Upper lobe of left lung (tissue), 6 donors: ENCODE results near the gene CDC25A. TPM values are rescaled to one million over a fixed set of nuclear protein-coding genes. Genes with fewer than 3 reads are reported as not detected.

Experiments used
- ATAC-seq, 2 donors: fragments of 200-7000 bp; cut with Tn5 transposase; one replicate each; pipeline ENCODE4 v1.9.1; 2022; ENCODE audit warnings: mild to moderate bottlenecking in 2 of 2, moderate library complexity in 2 of 2; ENCODE audit not compliant: low FRiP score in 2 of 2
- DNase-seq, 2 donors: peaks; one replicate each; pipeline ENCODE4 v3.0.0-alpha.2; 2019 to 2020
- H3K27ac ChIP-seq, 4 donors: fragments of 200-600 bp; sonication (generic); one replicate each; pipeline ENCODE4 v1.5.1; 2016 to 2019
- H3K27me3 ChIP-seq, 4 donors: fragments of 200-600 bp; sonication (generic); one replicate each; pipeline ENCODE4 v1.5.1; 2017 to 2019
- H3K36me3 ChIP-seq, 4 donors: fragments of 200-600 bp; sonication (generic); one replicate each; pipeline ENCODE4 v1.5.1; 2016 to 2019
- H3K4me1 ChIP-seq, 4 donors: fragments of 200-600 bp; sonication (generic); one replicate each; pipeline ENCODE4 v1.5.1; 2018 to 2019
- H3K4me3 ChIP-seq, 4 donors: fragments of 200-600 bp; sonication (generic); one replicate each; pipeline ENCODE4 v1.5.1; 2017 to 2019; ENCODE audit warnings: mild to moderate bottlenecking in 2 of 4, moderate library complexity in 1 of 4
- H3K9me3 ChIP-seq, 4 donors: fragments of 200-600 bp; sonication (generic); one replicate each; pipeline ENCODE4 v1.5.1; 2018 to 2019
- EP300 ChIP-seq, 4 donors: sonication (generic); formaldehyde crosslinking; IDR thresholded peaks; one replicate each; pipeline ENCODE4 v1.5.1; 2017; ENCODE audit warnings: antibody characterized with exemption in 4 of 4, control low read depth in 2 of 4
- POLR2A ChIP-seq, 4 donors: fragments of 450-650 bp; IDR thresholded peaks; one replicate each; pipeline ENCODE4 v1.5.1; 2016 to 2017; ENCODE audit warnings: antibody characterized with exemption in 4 of 4, mild to moderate bottlenecking in 2 of 4
- POLR2AphosphoS5 ChIP-seq, 2 donors: sonication (generic); formaldehyde crosslinking; IDR thresholded peaks; one replicate each; pipeline ENCODE4 v1.5.1; 2017; ENCODE audit warnings: antibody characterized with exemption in 2 of 2
- WGBS, 2 donors: methylation state at CpG; one replicate each; pipeline ENCODE4 v1.1.5; 2017 to 2018; 5-methylcytosine and 5-hydroxymethylcytosine counted together
- total RNA-seq, 6 donors: library from RNA; depleted of rRNA in 4 of 6; stranded (reverse); fragments of >200 nt in 4 of 6; gene quantifications; one replicate each; pipeline versions ENCODE4 v1.1.0 to v1.2.1, GENCODE V29; 2016 to 2021
- TF ChIP-seq, protein P1 (sequence below), 6 experiments: fragments of 450-650 bp in 4 of 6; fragments of 200-600 bp in 2 of 6; sonication (generic) in 2 of 6; IDR thresholded peaks; one replicate each; pipeline ENCODE4 v1.5.1; 2016 to 2019; ENCODE audit warnings: antibody characterized with exemption in 6 of 6
- donor health status: DM: no; HTN: no; CAD: no; lungs with moderate emphysema.
- donor health status: DM: no; HTN: yes; CAD: no; lungs with severe emphysema.

The CDC25A gene
- total RNA-seq: 1 to 10 TPM in 2 of 6 donors, under 1 TPM in 2, not detected in 2; 0.30 to 1.5 (median 0.93) TPM

DNA sequence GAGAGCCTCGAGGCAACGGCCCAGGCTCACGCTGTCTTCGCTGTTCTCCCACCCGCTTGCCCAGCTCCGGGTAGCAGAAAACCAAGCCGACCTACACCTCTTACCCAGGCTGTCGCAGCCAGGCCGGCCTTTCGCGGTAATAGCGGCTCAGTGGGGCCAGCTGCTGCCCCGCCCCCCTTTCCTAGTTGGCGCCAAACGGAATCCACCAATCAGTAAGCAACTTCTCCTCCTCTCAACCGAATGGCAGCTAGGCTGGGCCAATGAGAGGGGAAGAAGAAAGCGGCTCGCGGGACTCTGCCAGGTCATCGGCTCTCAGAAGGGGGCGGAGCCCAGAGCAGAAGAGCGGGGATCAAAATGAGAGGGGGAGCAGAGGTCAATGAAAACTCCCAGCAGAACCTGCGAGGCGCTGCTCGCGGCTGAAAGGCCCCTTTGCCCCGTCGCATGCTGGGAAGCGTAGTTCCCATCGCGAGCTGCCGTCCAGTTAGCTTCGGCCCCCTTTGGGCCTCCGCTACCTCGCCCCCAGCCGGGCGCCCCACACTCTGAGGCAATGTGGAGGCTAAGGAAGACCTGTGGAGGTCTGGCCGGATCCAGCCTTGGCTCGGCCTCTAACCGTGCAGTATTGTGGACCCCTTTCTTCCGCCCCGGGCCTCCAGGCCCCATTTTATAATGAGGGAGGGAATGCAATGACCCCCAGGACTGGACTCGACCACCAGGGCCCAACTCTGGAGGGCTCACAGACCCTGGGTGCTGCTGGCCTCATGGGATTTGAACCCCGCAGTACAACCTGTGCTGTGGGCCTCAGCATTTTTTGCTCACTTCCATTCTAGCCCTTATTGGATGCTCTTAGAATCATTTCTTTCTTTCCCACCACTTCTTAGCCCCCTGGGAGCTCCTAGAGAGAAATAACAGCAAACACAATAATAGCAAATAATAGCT lies at the start of gene CDC25A:
Gene CDC25A, minus strand, starts transcription at position 152 of the 936 bp plus-strand sequence. CDS start 470 bp downstream, outside the sequence.
- Histone ChIP-seq H3K36me3 (no peaks in the 10 kb centered on the region), H3K4me1 (peaks cover 8 to 20% (median 13%) of the 10 kb centered on the region in 4 donors), H3K4me3 (peak within 1 kb of the TSS; percentile 61 to 97 (median 84)), H3K27ac (peak within 1 kb of the TSS; percentile 27 to 69 (median 48)), H3K9me3 (no peaks in the 10 kb centered on the region), H3K27me3 (no peaks in the 10 kb centered on the region)
- WGBS, 2 donors: 13 to 16% methylated on average over 21 to 36 of the region's 44 CpGs
- peak; percentile 99 for ATAC-seq
- DNase-seq: peak; percentile 89 to 98
- peak in 1 of 2 donors; percentile 53 for TF ChIP-seq POLR2AphosphoS5 (IDR thresholded peaks at IDR 0.05)
- TF ChIP-seq EP300 (IDR thresholded peaks at IDR 0.05): no peak
- TF ChIP-seq POLR2A (IDR thresholded peaks at IDR 0.05): no peak
- TF ChIP-seq, protein P1, sequence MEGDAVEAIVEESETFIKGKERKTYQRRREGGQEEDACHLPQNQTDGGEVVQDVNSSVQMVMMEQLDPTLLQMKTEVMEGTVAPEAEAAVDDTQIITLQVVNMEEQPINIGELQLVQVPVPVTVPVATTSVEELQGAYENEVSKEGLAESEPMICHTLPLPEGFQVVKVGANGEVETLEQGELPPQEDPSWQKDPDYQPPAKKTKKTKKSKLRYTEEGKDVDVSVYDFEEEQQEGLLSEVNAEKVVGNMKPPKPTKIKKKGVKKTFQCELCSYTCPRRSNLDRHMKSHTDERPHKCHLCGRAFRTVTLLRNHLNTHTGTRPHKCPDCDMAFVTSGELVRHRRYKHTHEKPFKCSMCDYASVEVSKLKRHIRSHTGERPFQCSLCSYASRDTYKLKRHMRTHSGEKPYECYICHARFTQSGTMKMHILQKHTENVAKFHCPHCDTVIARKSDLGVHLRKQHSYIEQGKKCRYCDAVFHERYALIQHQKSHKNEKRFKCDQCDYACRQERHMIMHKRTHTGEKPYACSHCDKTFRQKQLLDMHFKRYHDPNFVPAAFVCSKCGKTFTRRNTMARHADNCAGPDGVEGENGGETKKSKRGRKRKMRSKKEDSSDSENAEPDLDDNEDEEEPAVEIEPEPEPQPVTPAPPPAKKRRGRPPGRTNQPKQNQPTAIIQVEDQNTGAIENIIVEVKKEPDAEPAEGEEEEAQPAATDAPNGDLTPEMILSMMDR (IDR thresholded peaks at IDR 0.05): peak in 1 of 6 experiments; percentile 1

GRCh38 chr3:48236531-48236930 lies 48.3 kb upstream of the CDC25A start:
- H3K4me3 ChIP-seq: no peak overlapping the region
- ATAC-seq (no peak), DNase-seq (no peak)
- WGBS, 2 donors: 64 to 89% methylated on average over 1 of the region's 1 CpG
- H3K27me3 ChIP-seq: no peaks in the 10 kb centered on the region
- TF ChIP-seq EP300 (IDR thresholded peaks at IDR 0.05) (peak in 1 of 4 donors; percentile 5), POLR2A (IDR thresholded peaks at IDR 0.05) (peak in 1 of 4 donors; percentile 25), POLR2AphosphoS5 (IDR thresholded peaks at IDR 0.05) (no peak)
- TF ChIP-seq, protein P1 (IDR thresholded peaks at IDR 0.05): no peak
- H3K4me1 ChIP-seq: peaks cover 7 to 22% (median 15%) of the 10 kb centered on the region in 4 donors
- H3K36me3 ChIP-seq: no peaks in the 10 kb centered on the region
- no peaks in the 10 kb centered on the region for H3K9me3 ChIP-seq
- peak overlapping the region in 2 of 4 donors; percentile 44 to 63 for H3K27ac ChIP-seq

DNA sequence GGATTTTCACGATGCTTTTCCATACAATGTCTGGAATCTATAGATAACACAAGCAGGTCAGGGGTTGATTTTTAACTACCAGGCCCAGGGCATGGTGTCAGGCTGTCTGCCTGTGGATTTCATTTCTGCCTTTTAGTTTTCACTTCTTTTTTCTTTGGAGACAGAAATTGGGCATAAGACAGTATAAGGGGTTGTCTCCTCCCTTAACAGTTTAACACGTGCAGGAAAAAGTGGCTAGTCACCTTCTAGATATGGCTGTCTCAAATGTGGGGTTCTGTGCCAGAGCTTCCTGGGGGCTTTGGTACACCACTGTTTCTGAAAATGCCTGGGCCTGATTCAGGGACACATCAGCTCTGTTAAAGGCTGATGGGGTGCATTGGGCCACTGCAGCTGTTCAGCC lies 45.3 kb upstream of the CDC25A start:
- H3K27me3 ChIP-seq: no peaks in the 10 kb centered on the region
- H3K36me3 ChIP-seq: no peaks in the 10 kb centered on the region
- DNase-seq (no peak), ATAC-seq (no peak)
- WGBS, 2 donors: 66 to 74% methylated on average over 2 of the region's 2 CpGs
- no peak for TF ChIP-seq EP300 (IDR thresholded peaks at IDR 0.05)
- no peak for TF ChIP-seq POLR2AphosphoS5 (IDR thresholded peaks at IDR 0.05)
- TF ChIP-seq, protein P1 (IDR thresholded peaks at IDR 0.05): no peak
- H3K4me3 ChIP-seq: no peak overlapping the region
- H3K27ac ChIP-seq: no peak overlapping the region
- H3K9me3 ChIP-seq: no peaks in the 10 kb centered on the region
- H3K4me1 ChIP-seq: peaks cover 3 to 13% (median 11%) of the 10 kb centered on the region in 4 donors

DNA sequence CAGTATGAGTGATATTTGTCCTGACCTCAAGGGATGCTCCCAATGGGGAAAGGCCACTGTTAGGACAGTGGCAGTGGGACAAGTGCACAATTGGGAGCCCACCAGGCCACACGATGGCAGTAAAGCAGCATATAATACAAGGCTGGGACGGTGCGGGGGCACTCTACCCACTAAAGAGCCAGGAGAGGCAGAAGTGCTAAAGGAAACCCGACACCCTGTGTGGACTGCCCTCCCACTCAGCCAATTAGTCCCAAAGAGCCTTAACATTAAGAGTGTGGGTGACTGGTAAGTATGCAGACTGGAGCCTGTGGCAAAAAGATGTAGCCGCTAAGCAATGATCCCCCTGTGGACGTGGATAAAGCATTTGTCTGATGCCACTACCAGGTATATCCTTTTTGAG lies 44.5 kb upstream of the CDC25A start:
- WGBS, 2 donors: 19 to 31% methylated on average over 4 to 6 of the region's 6 CpGs
- Histone ChIP-seq H3K27ac (peak overlapping the region in 1 of 4 donors; percentile 35), H3K36me3 (no peaks in the 10 kb centered on the region), H3K9me3 (no peaks in the 10 kb centered on the region), H3K4me1 (peaks cover 3 to 12% (median 11%) of the 10 kb centered on the region in 4 donors), H3K27me3 (no peaks in the 10 kb centered on the region), H3K4me3 (peak overlapping the region in 2 of 4 donors; percentile 3 to 20)
- ATAC-seq: peak; percentile 90 to 95
- DNase-seq: peak in 1 of 2 donors; percentile 91
- TF ChIP-seq, protein P1 (IDR thresholded peaks at IDR 0.05): peak; percentile 32 to 77 (median 56)
- TF ChIP-seq POLR2A (IDR thresholded peaks at IDR 0.05): no peak
